SU-DHL-6 (cell line): ENCODE results near the gene JMJD7.

Source experiments
- EZH2phosphoT487 ChIP-seq: fragments of 200-600 bp; sonication (generic), shearing (Covaris generic); conservative IDR thresholded peaks from 2 replicates; pipeline ENCODE4 v1.6.1; 2018; ENCODE audit warnings: mild to moderate bottlenecking, antibody characterized with exemption, low read length, moderate library complexity, mixed read lengths
- TF ChIP-seq, protein P1 (sequence below): fragments of 200-600 bp; sonication (generic); IDR thresholded peaks from one replicate; pipeline ENCODE4 v1.5.1; 2017; ENCODE audit warnings: antibody characterized with exemption, mild to moderate bottlenecking, low read length, moderate library complexity; ENCODE audit not compliant: insufficient read depth, poor library complexity, severe bottlenecking

DNA sequence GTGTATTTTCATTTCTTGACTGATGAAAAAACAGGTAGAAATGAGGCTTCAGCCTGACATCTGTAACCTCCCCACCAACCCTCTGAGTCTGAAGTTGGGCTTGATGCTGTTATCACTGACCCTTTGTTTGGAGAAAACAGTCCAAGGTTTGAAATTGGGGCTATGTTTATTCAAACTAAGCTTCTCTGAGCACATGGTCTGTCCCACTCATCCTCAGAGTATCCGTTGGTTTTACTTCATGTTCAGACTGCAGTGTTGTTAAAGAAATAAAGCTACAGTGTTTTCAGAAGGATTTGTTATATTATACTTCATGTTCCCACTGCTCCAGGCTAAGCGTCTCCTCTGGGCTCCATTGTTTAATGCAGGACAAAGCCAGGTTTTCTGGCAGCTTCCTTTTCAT lies 47.6 kb upstream of the JMJD7 start:
- TF ChIP-seq, protein P1, sequence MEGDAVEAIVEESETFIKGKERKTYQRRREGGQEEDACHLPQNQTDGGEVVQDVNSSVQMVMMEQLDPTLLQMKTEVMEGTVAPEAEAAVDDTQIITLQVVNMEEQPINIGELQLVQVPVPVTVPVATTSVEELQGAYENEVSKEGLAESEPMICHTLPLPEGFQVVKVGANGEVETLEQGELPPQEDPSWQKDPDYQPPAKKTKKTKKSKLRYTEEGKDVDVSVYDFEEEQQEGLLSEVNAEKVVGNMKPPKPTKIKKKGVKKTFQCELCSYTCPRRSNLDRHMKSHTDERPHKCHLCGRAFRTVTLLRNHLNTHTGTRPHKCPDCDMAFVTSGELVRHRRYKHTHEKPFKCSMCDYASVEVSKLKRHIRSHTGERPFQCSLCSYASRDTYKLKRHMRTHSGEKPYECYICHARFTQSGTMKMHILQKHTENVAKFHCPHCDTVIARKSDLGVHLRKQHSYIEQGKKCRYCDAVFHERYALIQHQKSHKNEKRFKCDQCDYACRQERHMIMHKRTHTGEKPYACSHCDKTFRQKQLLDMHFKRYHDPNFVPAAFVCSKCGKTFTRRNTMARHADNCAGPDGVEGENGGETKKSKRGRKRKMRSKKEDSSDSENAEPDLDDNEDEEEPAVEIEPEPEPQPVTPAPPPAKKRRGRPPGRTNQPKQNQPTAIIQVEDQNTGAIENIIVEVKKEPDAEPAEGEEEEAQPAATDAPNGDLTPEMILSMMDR, result no peak
- no peak for TF ChIP-seq EZH2phosphoT487
